ENCODE measurements around the gene ANKRD13C. TPM values are rescaled to one million over a fixed set of nuclear protein-coding genes. Genes with fewer than 3 reads are reported as not detected.

ANKRD13C gene
- 15.1 and 17.9 TPM in 2 replicates for total RNA-seq

GRCh38 chr1:70354332-70355110 is at the start of gene ANKRD13C:
ANKRD13C (minus strand) TSS chr1:70354722; CDS start chr1:70354408, 314 bp downstream.

GRCh38 chr1:70221238-70222121 is 133.0 kb downstream of the ANKRD13C start, which contains the start of gene SRSF11:
SRSF11 (plus strand) TSS chr1:70221380; CDS start chr1:70221637, 257 bp downstream.

Other genes starting within 250 kb of the ANKRD13C start
- gene LRRC40, start 149.1 kb downstream of the ANKRD13C start, total RNA-seq: 7.1 and 9.4 TPM in 2 replicates
- gene SRSF11, start 133.3 kb downstream of the ANKRD13C start, total RNA-seq: 56.3 TPM in 2 replicates
- 6.6 and 8.5 TPM in 2 replicates for gene CTH, start 56.5 kb upstream of the ANKRD13C start, total RNA-seq

Data from cardiac ventricle fibroblast (primary cell).